ENCODE results near the gene VPREB1.
"Not testable (repeated sequence)": the region's sequence is repeated elsewhere in the genome, so short reads cannot be mapped to it uniquely, and the experiment has no call there.

VPREB1 gene

DNA sequence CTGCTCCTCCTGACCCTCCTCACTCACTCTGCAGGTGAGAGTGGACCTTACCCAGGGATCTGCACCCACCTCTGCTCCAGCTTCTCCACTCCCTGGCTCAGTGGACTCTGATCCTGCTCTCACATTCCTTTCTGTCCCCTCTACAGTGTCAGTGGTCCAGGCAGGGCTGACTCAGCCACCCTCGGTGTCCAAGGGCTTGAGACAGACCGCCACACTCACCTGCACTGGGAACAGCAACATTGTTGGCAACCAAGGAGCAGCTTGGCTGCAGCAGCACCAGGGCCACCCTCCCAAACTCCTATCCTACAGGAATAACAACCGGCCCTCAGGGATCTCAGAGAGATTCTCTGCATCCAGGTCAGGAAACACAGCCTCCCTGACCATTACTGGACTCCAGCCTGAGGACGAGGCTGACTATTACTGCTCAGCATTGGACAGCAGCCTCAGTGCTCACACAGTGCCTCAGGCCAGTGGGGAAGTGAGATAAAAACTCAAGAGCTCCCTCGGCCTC lies 29.7 kb upstream of the VPREB1 start:
- no peak for DNase-seq

- no peak for DNase-seq
Observed at GRCh38 chr22:22215659-22216449, 28.7 kb upstream of the VPREB1 start.

DNA sequence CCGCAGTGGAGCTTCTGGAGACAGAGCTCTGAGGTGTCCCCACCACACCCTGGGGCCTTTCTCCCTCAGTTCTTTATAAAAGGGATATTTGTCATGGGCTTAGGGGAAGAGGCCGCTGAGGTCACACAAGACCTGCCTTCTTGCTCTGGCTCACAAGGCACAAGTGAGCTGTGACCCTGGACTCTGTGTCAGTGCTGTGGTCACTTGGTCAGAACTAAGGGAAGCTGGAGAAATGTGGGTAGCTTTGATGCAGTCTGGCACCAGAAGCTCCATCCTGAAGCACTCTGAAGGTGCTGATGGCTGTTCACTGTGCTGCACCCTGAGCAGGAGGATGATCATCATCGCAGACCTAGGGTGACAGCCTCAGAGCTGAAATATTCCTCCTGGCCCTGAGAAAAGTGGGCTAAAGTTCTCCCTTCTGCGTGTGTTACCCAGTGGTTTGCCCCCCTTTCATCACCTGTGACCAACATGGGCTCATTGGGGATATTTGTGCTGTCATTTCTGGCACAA lies 28.1 kb upstream of the VPREB1 start:
- no peak for DNase-seq

- DNase-seq: no peak
Observed at GRCh38 chr22:22218302-22218701, 26.3 kb upstream of the VPREB1 start.

DNA sequence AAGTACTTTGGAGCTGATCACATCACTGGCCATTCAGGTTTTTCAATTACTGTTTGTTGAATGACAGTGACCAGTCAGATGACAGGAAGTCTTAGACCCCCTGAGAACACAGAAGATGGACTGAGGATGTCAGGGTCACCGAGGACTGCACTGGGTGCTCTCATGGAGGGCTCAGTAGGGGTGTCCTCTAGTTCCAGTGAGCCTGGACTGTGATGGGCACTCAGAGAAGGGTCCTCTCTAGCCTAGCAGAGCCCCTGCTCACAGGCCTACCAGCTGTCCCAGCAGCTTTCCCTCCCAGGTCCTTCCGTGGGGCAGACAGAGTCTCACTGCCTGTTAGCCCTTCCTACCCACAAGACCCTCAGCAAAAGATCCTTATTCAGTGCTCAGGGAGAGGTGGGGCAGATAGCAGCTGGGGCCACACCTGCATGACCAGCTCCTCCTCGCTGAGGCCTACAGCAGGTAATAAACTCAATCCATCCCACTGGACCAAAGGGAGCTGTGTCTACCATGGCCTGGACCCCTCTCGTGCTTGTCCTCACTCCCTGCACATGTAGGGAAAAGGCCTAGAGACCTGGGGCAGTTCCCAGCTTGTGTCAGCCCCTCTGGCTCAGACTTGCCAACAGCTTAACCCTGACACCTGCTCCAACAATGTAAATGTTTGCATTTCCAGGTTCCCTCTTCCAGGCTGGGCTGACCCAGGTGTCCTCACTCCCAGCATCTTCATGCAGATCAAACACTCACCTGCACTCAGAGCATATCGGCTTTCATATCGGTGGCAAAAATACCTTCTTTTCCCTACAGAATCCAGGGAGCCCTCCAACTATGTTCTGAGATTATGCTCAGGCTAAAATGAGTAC lies 25.2 kb upstream of the VPREB1 start:
- no peak for DNase-seq

DNA sequence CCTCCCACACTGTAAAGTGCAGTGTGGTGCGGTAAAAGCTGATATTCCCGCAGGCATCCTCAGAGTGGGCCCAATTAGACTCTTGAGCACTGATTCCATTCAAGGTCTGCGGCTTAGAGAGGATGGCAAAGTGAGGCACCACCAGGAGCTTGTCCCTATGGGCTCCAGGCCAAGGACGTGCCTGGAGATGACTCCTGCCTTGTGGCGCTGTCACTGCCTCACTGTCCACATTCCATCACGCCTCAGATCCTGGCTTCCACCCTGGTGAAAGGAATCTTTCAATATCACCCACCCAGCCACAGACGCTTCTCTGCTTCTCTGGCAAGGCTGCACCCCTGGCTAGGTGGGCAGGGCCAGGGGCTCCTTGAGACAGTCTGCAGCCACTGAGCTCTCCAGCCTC lies 23.5 kb upstream of the VPREB1 start:
- DNase-seq: not testable (repeated sequence)

DNA sequence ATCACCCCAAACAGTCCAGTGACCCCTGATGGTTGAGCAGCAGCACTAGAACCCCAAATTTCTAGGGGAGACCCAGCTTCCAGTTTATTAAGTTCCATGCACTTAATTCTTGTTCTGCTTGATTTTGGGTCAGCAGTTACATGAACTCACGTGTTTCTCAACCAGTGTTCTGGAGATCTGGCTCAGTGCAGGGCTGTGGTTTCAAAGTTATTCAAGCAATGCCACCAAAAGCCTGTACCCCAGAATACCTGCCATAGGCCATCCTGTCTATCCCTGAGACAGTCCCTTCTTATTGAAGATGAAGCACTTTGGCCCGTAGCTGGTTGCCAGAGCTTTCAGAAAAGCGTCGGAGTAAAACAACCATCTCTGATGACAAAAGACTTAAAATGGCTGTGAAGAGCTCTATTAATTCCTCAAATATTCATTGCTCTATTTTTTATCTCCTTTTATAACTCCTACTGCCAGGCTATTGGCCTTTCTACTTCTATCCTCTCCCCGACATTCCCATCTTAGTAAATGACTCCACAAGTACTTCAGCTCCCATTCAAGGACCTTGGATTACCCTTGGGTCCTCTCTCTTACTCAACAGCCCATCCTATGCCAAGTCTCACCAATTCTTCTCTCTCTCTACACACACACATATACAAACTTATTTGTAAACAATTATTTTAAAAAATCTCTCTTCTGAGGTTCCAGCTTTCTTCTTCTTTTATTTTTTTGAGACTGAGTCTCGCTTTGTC lies 18.0 kb upstream of the VPREB1 start:
- no peak for DNase-seq

- no peak for DNase-seq
Observed at GRCh38 chr22:22228421-22228820, 16.2 kb upstream of the VPREB1 start.

DNA sequence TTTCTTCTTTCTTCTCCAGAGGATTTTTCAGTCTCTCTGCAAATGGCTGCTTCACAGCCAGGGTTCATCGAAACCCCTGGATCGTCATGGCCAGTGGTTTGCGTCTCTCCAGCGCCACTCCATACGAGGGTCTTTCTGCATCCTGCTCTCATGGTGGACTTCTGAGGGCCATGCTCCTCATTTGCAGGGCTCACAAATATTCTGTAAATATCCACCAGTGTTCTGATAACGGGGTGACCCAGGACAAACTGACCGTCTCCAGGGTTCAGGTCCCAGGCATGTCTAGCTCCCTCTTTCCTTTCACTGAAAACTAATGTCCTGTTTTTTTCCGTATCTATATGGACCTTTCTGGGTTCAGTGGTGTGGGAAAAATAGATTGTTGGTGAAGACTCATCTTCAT lies 15.7 kb upstream of the VPREB1 start:
- DNase-seq: no peak

- DNase-seq: no peak
Observed at GRCh38 chr22:22229683-22230420, 14.7 kb upstream of the VPREB1 start.

DNA sequence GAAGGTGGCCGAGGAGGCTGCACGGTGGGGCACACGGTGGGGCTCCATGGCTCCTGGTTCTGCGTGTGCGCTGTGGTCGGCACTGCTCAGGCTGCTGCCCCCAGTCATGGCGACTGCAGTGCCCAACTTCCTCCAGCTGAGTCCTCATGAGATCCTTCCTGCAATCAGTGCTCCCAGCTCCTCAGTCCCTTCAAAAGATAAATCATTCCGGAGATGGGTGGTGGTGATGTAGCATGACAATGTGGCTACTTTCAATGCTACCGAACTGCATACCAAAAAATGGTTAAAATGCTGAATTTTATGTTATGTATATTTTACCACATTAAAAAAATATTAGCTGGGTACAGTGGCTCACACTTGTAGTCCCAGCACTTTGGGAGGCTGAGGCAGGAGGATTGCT lies 14.1 kb upstream of the VPREB1 start:
- no peak for DNase-seq

- DNase-seq: no peak
Observed at GRCh38 chr22:22233081-22233480, 11.5 kb upstream of the VPREB1 start.

DNA sequence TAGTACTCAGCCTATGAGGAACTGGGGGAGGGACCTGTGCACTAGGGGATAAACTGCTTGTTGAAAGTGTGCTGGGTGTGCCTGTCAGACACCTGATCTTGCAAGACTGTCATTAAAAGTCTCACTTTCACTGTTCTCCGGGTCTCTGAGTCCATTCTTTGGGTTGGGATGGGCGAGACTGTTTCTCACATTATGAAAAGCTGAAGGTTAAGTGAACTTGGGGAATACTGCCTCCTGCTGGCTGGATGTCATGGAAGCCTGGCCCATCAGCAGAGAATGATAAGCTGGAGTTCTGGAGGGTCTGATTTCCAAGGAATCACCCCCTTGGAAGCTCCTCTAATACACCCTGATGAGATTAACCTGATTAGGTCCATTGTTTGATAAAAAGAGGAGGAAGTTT lies 9.0 kb upstream of the VPREB1 start:
- no peak for DNase-seq

DNA sequence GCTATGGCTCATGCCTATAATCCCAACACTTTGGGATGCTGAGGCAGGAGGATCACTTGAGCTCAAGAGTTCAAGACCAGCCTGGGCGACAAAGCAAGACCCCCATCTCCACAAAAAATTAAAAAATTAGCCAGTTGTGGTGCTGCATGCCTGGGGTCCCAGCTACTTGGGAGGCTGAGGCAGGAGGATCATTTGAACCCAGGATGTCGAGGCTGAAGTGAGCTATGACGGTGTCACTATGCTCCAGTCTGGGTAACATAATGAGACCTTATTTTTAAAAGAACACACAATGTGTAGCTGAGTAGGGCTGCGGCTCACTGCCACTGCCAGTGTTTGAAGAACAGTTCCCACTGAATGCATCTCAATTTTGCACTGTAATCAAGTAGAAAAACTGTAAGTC lies 7.1 kb upstream of the VPREB1 start:
- no peak for DNase-seq

- no peak for DNase-seq
Observed at GRCh38 chr22:22239311-22239939, 5.2 kb upstream of the VPREB1 start.

- DNase-seq: no peak
Observed at GRCh38 chr22:22241554-22241898, 3.1 kb upstream of the VPREB1 start.

GRCh38 chr22:22242488-22242887 lies 2.1 kb upstream of the VPREB1 start:
- no peak for DNase-seq

DNA sequence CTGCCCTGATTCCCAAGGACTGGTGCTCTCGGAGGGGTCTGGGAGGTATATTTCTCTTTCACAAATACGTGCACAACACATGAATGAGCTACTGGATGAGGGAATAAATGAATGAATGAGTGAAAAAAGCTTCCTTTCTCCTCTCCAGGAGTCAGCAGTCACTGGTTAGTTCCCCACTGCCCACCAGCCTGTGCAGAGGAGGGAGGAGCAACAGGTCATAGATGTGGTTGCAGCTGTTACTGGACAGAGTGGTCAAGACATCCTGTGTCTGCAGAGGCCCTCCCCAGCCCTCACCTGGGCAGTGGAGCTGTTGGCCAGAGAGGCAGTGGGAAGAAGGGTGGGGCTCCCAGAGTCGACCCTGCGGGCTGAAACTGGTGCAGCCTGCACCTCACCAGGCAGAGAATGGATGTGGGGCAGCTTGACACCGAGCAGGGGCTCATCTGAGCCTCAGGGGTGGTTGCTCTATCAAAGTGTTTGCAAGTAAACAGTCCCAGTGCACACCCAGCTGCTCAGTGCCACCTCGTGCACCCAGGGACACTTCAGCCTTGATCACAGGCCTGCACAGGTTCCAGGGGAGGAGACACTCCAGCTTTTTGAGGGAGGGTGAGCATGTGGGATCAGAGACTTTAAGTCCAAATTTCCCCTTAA lies 1.4 kb upstream of the VPREB1 start:
- no peak for DNase-seq

- no peak for DNase-seq
Observed at GRCh38 chr22:22245256-22245909, 797 bp downstream of the VPREB1 start.

- DNase-seq: no peak
Observed at GRCh38 chr22:22245935-22246525, 1.4 kb downstream of the VPREB1 start.

All from NCI-H2171 (cell line).